IMR-90 (cell line): ENCODE data around the gene ZNF512B.

ENCODE experiments used
- CEBPB ChIP-seq: IDR thresholded peaks from 2 replicates; pipeline ENCODE4 v1.6.1; 2012; ENCODE audit warnings: low read depth, low read length, improper control_type of control experiment
- CHD1 ChIP-seq: IDR thresholded peaks from 2 replicates; pipeline ENCODE4 v1.6.1; 2012; ENCODE audit warnings: low read depth, low read length, improper control_type of control experiment
- FOS ChIP-seq: fragments of 150-350 bp; IDR thresholded peaks from 2 replicates; pipeline ENCODE4 v1.6.1; 2016; ENCODE audit warnings: low read depth, low read length
- MAZ ChIP-seq: IDR thresholded peaks from 2 replicates; pipeline ENCODE4 v1.6.1; 2012; ENCODE audit warnings: low read depth, mild to moderate bottlenecking, low read length, improper control_type of control experiment, moderate library complexity, borderline replicate concordance
- NFE2L2 ChIP-seq: fragments of 150-350 bp; IDR thresholded peaks from 2 replicates; pipeline ENCODE4 v1.6.1; 2016; ENCODE audit warnings: low read depth, mild to moderate bottlenecking, low read length
- POLR2A ChIP-seq: IDR thresholded peaks from 2 replicates; pipeline ENCODE4 v1.6.1; 2012; ENCODE audit warnings: mild to moderate bottlenecking, low read depth, low read length
- TF ChIP-seq, protein P1 (sequence below): conservative IDR thresholded peaks from 2 replicates; pipeline ENCODE4 v1.5.1; 2012; ENCODE audit warnings: mild to moderate bottlenecking, low read depth, low read length, improper control_type of control experiment
- TF ChIP-seq, protein P2 (sequence below): fragments of 150-350 bp; IDR thresholded peaks from 2 replicates; pipeline ENCODE4 v1.6.1; 2017; ENCODE audit warnings: mild to moderate bottlenecking, antibody characterized with exemption, low read length, low read depth

DNA sequence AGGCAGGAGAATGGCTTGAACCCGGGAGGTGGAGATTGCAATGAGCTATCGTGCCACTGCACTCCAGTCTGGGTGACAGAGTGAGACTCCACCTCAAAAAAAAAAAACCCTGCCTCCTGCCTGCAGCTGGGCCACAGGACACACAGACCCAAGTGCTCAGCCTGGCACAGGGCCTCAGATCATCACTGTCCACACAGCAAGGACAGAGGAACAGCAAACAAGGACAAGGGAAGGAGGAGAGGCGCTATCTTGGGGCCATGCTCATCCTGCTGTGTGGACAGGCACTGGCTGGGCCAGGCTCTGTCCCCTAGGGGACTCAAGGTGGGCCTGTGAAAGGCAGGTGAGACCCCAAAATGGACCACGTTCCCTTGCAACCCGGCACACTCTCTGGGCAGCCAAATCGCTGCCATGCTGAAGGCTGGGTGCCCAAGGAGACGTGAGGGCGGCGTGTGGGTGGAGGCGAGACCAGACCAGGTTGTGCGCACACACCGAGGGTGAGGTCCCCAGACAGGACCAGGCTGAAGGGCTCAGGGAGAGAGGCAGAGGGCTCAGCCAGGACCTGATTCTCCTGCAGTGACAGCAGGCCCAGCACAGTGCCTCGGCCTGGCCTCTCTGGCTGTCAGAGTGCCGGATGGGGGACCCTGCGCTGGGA lies 22.6 kb downstream of the ZNF512B start:
- TF ChIP-seq, protein P1, sequence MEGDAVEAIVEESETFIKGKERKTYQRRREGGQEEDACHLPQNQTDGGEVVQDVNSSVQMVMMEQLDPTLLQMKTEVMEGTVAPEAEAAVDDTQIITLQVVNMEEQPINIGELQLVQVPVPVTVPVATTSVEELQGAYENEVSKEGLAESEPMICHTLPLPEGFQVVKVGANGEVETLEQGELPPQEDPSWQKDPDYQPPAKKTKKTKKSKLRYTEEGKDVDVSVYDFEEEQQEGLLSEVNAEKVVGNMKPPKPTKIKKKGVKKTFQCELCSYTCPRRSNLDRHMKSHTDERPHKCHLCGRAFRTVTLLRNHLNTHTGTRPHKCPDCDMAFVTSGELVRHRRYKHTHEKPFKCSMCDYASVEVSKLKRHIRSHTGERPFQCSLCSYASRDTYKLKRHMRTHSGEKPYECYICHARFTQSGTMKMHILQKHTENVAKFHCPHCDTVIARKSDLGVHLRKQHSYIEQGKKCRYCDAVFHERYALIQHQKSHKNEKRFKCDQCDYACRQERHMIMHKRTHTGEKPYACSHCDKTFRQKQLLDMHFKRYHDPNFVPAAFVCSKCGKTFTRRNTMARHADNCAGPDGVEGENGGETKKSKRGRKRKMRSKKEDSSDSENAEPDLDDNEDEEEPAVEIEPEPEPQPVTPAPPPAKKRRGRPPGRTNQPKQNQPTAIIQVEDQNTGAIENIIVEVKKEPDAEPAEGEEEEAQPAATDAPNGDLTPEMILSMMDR, result no peak
- TF ChIP-seq CEBPB, result no peak
- TF ChIP-seq POLR2A, result no peak
- no peak for TF ChIP-seq NFE2L2
- no peak for TF ChIP-seq FOS
- TF ChIP-seq CHD1, result no peak
- TF ChIP-seq, protein P2, sequence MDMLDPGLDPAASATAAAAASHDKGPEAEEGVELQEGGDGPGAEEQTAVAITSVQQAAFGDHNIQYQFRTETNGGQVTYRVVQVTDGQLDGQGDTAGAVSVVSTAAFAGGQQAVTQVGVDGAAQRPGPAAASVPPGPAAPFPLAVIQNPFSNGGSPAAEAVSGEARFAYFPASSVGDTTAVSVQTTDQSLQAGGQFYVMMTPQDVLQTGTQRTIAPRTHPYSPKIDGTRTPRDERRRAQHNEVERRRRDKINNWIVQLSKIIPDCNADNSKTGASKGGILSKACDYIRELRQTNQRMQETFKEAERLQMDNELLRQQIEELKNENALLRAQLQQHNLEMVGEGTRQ, result no peak
- no peak for TF ChIP-seq MAZ
